ENCODE data around the gene NUCB2.

Gene NUCB2

GRCh38 chr11:17244046-17244445 lies 32.5 kb upstream of the NUCB2 start:
- Histone ChIP-seq H3K9ac (ENCODE audit: insufficient read length) (no peak overlapping the region), H3K27ac (no peak overlapping the region), H3K36me3 (ENCODE audit: insufficient read depth, low read length) (no peaks in the 10 kb centered on the region), H3K4me3 (no peak overlapping the region), H3K9me3 (ENCODE audit: low read depth, low read length) (no peaks in the 10 kb centered on the region)
- no peak for TF ChIP-seq POLR2AphosphoS5 (IDR thresholded peaks at IDR 0.05; ENCODE audit: borderline replicate concordance, low read depth, low read length)
- no peak for TF ChIP-seq EZH2 (IDR thresholded peaks at IDR 0.05)
- TF ChIP-seq FOXP2 (optimal IDR thresholded peaks at IDR 0.05; ENCODE audit: control extremely low read depth, extremely low read length, insufficient read depth), result no peak
- no peak for DNase-seq (ENCODE audit: low read depth, low spot score)

GRCh38 chr11:17250561-17251350 lies 25.8 kb upstream of the NUCB2 start:
- Histone ChIP-seq H3K9me3 (ENCODE audit: low read depth, low read length) (no peaks in the 10 kb centered on the region), H3K36me3 (ENCODE audit: insufficient read depth, low read length) (no peaks in the 10 kb centered on the region), H3K4me3 (no peak overlapping the region), H3K9ac (ENCODE audit: insufficient read length) (no peak overlapping the region), H3K27ac (no peak overlapping the region)
- DNase-seq (ENCODE audit: low read depth, low spot score), result no peak
- TF ChIP-seq POLR2AphosphoS5 (IDR thresholded peaks at IDR 0.05; ENCODE audit: borderline replicate concordance, low read depth, low read length), result no peak
- TF ChIP-seq FOXP2 (optimal IDR thresholded peaks at IDR 0.05; ENCODE audit: control extremely low read depth, extremely low read length, insufficient read depth), result no peak
- no peak for TF ChIP-seq EZH2 (IDR thresholded peaks at IDR 0.05)

DNA sequence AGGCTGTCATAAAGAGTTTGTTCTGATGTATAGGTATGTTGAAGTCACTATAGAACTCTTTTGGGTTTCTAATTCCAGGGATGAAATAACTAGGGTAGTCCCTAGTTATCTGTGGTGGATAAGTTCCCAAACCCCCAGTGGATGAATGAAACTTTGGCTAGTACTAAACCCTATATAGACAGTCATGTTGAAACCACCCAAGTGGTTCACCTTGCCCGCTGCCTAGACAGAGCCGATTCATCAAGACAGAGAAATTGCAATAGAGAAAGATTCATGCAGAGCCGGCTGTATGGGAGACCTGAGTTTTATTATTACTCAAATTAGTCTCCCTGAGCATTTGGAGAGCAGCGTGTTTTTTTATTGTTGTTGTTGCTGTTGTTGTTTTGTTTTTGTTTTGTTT lies 23.8 kb upstream of the NUCB2 start:
- no peak for TF ChIP-seq FOXP2 (optimal IDR thresholded peaks at IDR 0.05; ENCODE audit: control extremely low read depth, extremely low read length, insufficient read depth)
- TF ChIP-seq POLR2AphosphoS5 (IDR thresholded peaks at IDR 0.05; ENCODE audit: borderline replicate concordance, low read depth, low read length), result no peak
- TF ChIP-seq EZH2 (IDR thresholded peaks at IDR 0.05), result no peak
- DNase-seq (ENCODE audit: low read depth, low spot score), result no peak
- H3K27ac ChIP-seq, result no peak overlapping the region
- no peaks in the 10 kb centered on the region for H3K36me3 ChIP-seq (ENCODE audit: insufficient read depth, low read length)
- H3K9me3 ChIP-seq (ENCODE audit: low read depth, low read length), result no peaks in the 10 kb centered on the region
- no peak overlapping the region for H3K4me3 ChIP-seq
- H3K9ac ChIP-seq (ENCODE audit: insufficient read length), result no peak overlapping the region

DNA sequence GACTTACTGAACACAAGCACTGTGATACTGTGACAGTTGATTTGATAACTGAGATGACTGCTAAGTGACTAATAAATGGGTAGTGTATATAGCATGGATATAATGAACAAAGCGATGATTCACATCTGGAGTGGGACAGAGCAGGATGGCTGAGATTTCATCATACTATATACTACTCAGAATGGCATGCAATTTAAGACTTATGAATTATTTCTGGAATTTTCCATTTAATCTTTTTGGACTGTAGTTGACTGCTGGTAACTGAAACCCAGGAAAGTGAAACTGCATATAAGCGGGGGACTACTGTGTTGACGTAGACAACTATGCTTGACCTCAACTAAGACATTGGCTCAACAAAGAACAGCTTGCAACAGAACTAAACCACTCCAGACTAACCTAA lies 20.0 kb upstream of the NUCB2 start:
- H3K36me3 ChIP-seq (ENCODE audit: insufficient read depth, low read length), result no peaks in the 10 kb centered on the region
- TF ChIP-seq FOXP2 (optimal IDR thresholded peaks at IDR 0.05; ENCODE audit: control extremely low read depth, extremely low read length, insufficient read depth) (no peak), POLR2AphosphoS5 (IDR thresholded peaks at IDR 0.05; ENCODE audit: borderline replicate concordance, low read depth, low read length) (no peak), EZH2 (IDR thresholded peaks at IDR 0.05) (no peak)
- no peak overlapping the region for H3K4me3 ChIP-seq
- no peak overlapping the region for H3K27ac ChIP-seq
- H3K9me3 ChIP-seq (ENCODE audit: low read depth, low read length), result no peaks in the 10 kb centered on the region
- H3K9ac ChIP-seq (ENCODE audit: insufficient read length), result no peak overlapping the region
- DNase-seq (ENCODE audit: low read depth, low spot score), result no peak

GRCh38 chr11:17257196-17257595 lies 19.3 kb upstream of the NUCB2 start:
- no peak overlapping the region for H3K4me3 ChIP-seq
- TF ChIP-seq EZH2 (IDR thresholded peaks at IDR 0.05) (no peak), POLR2AphosphoS5 (IDR thresholded peaks at IDR 0.05; ENCODE audit: borderline replicate concordance, low read depth, low read length) (no peak), FOXP2 (optimal IDR thresholded peaks at IDR 0.05; ENCODE audit: control extremely low read depth, extremely low read length, insufficient read depth) (no peak)
- H3K27ac ChIP-seq, result no peak overlapping the region
- H3K9me3 ChIP-seq (ENCODE audit: low read depth, low read length), result no peaks in the 10 kb centered on the region
- H3K36me3 ChIP-seq (ENCODE audit: insufficient read depth, low read length), result no peaks in the 10 kb centered on the region
- no peak for DNase-seq (ENCODE audit: low read depth, low spot score)
- H3K9ac ChIP-seq (ENCODE audit: insufficient read length), result no peak overlapping the region

- H3K36me3 ChIP-seq (ENCODE audit: insufficient read depth, low read length), result no peaks in the 10 kb centered on the region
- no peak overlapping the region for H3K27ac ChIP-seq
- DNase-seq (ENCODE audit: low read depth, low spot score), result no peak
- H3K9me3 ChIP-seq (ENCODE audit: low read depth, low read length), result no peaks in the 10 kb centered on the region
- TF ChIP-seq EZH2 (IDR thresholded peaks at IDR 0.05), result no peak
- TF ChIP-seq POLR2AphosphoS5 (IDR thresholded peaks at IDR 0.05; ENCODE audit: borderline replicate concordance, low read depth, low read length), result no peak
- TF ChIP-seq FOXP2 (optimal IDR thresholded peaks at IDR 0.05; ENCODE audit: control extremely low read depth, extremely low read length, insufficient read depth), result no peak
- H3K9ac ChIP-seq (ENCODE audit: insufficient read length), result no peak overlapping the region
- no peak overlapping the region for H3K4me3 ChIP-seq
Measured at GRCh38 chr11:17258670-17259069, 17.9 kb upstream of the NUCB2 start.

DNA sequence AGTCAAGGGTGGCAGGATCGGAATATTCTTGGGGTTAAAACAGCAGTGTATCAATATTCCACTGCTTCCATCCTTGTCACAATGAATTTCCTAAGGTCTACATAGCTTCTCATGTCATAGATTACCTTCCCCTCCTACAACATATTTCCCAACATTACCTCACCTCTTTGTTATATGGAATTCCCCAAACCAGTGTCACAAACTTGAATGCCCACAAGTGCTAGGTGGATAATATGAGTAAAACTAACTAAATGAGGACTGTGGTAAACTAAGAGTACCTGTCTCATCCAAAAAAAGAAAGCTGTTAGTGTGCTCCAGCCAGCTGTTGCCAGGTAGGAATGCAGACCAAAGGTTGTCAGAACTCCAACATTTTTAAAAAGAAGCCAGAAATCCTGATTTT lies 17.0 kb upstream of the NUCB2 start:
- TF ChIP-seq POLR2AphosphoS5 (IDR thresholded peaks at IDR 0.05; ENCODE audit: borderline replicate concordance, low read depth, low read length), result no peak
- TF ChIP-seq EZH2 (IDR thresholded peaks at IDR 0.05), result no peak
- TF ChIP-seq FOXP2 (optimal IDR thresholded peaks at IDR 0.05; ENCODE audit: control extremely low read depth, extremely low read length, insufficient read depth), result no peak
- no peak overlapping the region for H3K27ac ChIP-seq
- DNase-seq (ENCODE audit: low read depth, low spot score), result no peak

DNA sequence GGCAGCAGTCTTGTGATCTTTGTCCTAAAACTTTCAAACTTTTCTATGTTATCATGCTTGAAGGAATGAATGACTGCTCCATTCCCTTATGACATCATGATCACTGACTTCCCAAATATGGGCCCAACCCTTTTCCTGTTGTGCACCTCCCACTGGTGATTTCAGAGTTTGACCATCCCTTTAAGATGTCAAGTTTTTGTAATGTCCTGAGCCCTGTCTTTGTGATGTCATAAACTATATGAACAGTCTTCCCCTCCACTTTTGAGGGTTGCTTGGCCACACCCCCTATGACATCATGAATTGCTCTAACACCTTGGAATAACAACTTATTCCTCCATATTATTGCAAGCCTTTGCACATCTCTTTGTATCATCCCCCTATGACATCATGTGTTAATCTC lies 16.5 kb upstream of the NUCB2 start:
- DNase-seq (ENCODE audit: low read depth, low spot score), result no peak
- TF ChIP-seq EZH2 (IDR thresholded peaks at IDR 0.05) (no peak), FOXP2 (optimal IDR thresholded peaks at IDR 0.05; ENCODE audit: control extremely low read depth, extremely low read length, insufficient read depth) (no peak), POLR2AphosphoS5 (IDR thresholded peaks at IDR 0.05; ENCODE audit: borderline replicate concordance, low read depth, low read length) (no peak)
- no peak overlapping the region for H3K4me3 ChIP-seq
- H3K27ac ChIP-seq, result no peak overlapping the region
- H3K9me3 ChIP-seq (ENCODE audit: low read depth, low read length), result no peaks in the 10 kb centered on the region
- no peaks in the 10 kb centered on the region for H3K36me3 ChIP-seq (ENCODE audit: insufficient read depth, low read length)
- H3K9ac ChIP-seq (ENCODE audit: insufficient read length), result no peak overlapping the region

More for the DNA sequence above, 17.0 kb upstream of the NUCB2 start:
- no peak overlapping the region for H3K9ac ChIP-seq (ENCODE audit: insufficient read length)
- H3K9me3 ChIP-seq (ENCODE audit: low read depth, low read length), result no peaks in the 10 kb centered on the region
- no peak overlapping the region for H3K4me3 ChIP-seq
- no peaks in the 10 kb centered on the region for H3K36me3 ChIP-seq (ENCODE audit: insufficient read depth, low read length)

DNA sequence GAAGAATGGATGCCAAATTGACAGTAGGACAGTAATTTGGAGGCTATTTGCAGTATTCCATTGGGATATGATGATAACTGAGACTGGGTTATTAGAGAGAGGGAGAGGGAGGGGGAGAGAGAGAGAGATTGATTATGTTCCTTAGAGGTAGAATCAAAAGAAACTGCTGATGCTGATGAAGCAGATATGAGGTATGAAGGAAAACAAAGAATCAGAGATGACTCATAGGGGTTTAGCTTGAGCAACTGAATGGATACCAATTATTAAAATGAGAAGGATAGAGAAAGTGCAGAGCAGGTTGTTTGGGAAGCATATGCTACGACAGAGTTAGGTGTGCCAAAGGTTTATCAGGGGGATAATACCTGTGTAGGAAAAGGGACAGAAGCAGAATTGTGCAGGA lies 12.8 kb upstream of the NUCB2 start:
- H3K9ac ChIP-seq (ENCODE audit: insufficient read length), result no peak overlapping the region
- no peak for DNase-seq (ENCODE audit: low read depth, low spot score)
- no peak for TF ChIP-seq FOXP2 (optimal IDR thresholded peaks at IDR 0.05; ENCODE audit: control extremely low read depth, extremely low read length, insufficient read depth)
- TF ChIP-seq POLR2AphosphoS5 (IDR thresholded peaks at IDR 0.05; ENCODE audit: borderline replicate concordance, low read depth, low read length), result no peak
- no peak for TF ChIP-seq EZH2 (IDR thresholded peaks at IDR 0.05)
- H3K27ac ChIP-seq, result no peak overlapping the region
- H3K4me3 ChIP-seq, result no peak overlapping the region
- H3K36me3 ChIP-seq (ENCODE audit: insufficient read depth, low read length), result no peaks in the 10 kb centered on the region
- H3K9me3 ChIP-seq (ENCODE audit: low read depth, low read length), result no peaks in the 10 kb centered on the region

Measured in SK-N-MC (cell line).